HepG2 (cell line): ENCODE measurements around the gene TNRC18. TPM values are rescaled to one million over a fixed set of nuclear protein-coding genes. Genes with fewer than 3 reads are reported as not detected.

Source experiments
- ARNTL ChIP-seq: sonication (generic); formaldehyde crosslinking; IDR thresholded peaks from 2 replicates; pipeline ENCODE4 v1.4.0; 2020; ENCODE audit warnings: mild to moderate bottlenecking, missing genetic modification reagents
- BRD4 ChIP-seq: sonication (generic); formaldehyde crosslinking; IDR thresholded peaks from 2 replicates; pipeline ENCODE4 v1.4.0; 2020; ENCODE audit warnings: missing genetic modification reagents
- CBX5 ChIP-seq: sonication (generic); formaldehyde crosslinking; IDR thresholded peaks from 2 replicates; pipeline ENCODE4 v1.4.0; 2020; ENCODE audit warnings: missing genetic modification reagents, borderline replicate concordance
- CHD4 ChIP-seq: fragments of 200-600 bp; sonication (generic); IDR thresholded peaks from 2 replicates; pipeline ENCODE4 v1.7.0; 2017; ENCODE audit warnings: mild to moderate bottlenecking, low read length, borderline replicate concordance
- ETS1 ChIP-seq: sonication (generic); formaldehyde crosslinking; IDR thresholded peaks from 2 replicates; pipeline ENCODE4 v1.4.0; 2020; ENCODE audit warnings: missing genetic modification reagents
- ETV6 ChIP-seq: sonication (generic); formaldehyde crosslinking; conservative IDR thresholded peaks from 2 replicates; pipeline ENCODE4 v1.4.0; 2020; ENCODE audit warnings: missing genetic modification reagents
- KDM5B ChIP-seq: sonication (generic); formaldehyde crosslinking; IDR thresholded peaks from 2 replicates; pipeline ENCODE4 v1.4.0; 2020; ENCODE audit warnings: missing genetic modification reagents, mild to moderate bottlenecking, borderline replicate concordance
- NCOA5 ChIP-seq: sonication (generic); formaldehyde crosslinking; IDR thresholded peaks from 2 replicates; pipeline ENCODE4 v1.4.0; 2020; ENCODE audit warnings: missing genetic modification reagents
- NFKB2 ChIP-seq: sonication (generic); formaldehyde crosslinking; IDR thresholded peaks from 2 replicates; pipeline ENCODE4 v1.4.0; 2020; ENCODE audit warnings: missing genetic modification reagents, borderline replicate concordance
- RNF219 ChIP-seq: sonication (generic); formaldehyde crosslinking; IDR thresholded peaks from 2 replicates; pipeline ENCODE4 v1.5.0; 2020; ENCODE audit warnings: mild to moderate bottlenecking, missing genetic modification reagents
- SOX6 ChIP-seq, 2 experiments: fragments of 450-650 bp in 1 of 2; sonication (generic) in 1 of 2; formaldehyde crosslinking in 1 of 2; IDR thresholded peaks; 2 replicates each; pipeline versions ENCODE4 v1.4.0 to v1.6.1; 2017 to 2020; ENCODE audit warnings: antibody characterized with exemption in 1 of 2, mild to moderate bottlenecking in 1 of 2, missing genetic modification reagents in 1 of 2
- ZBTB43 ChIP-seq: sonication (generic); formaldehyde crosslinking; conservative IDR thresholded peaks from 2 replicates; pipeline ENCODE4 v1.4.0; 2020; ENCODE audit warnings: missing genetic modification reagents
- ZNF264 ChIP-seq: sonication (generic); formaldehyde crosslinking; IDR thresholded peaks from 2 replicates; pipeline ENCODE4 v1.4.0; 2020; ENCODE audit warnings: missing genetic modification reagents
- ZNF850 ChIP-seq: sonication (generic); formaldehyde crosslinking; conservative IDR thresholded peaks from 2 replicates; pipeline ENCODE4 v1.9.0; 2021; ENCODE audit warnings: mild to moderate bottlenecking, missing genetic modification reagents
- ZUFSP ChIP-seq: sonication (generic); formaldehyde crosslinking; IDR thresholded peaks from 2 replicates; pipeline ENCODE4 v1.9.0; 2021; ENCODE audit warnings: missing genetic modification reagents, mild to moderate bottlenecking, borderline replicate concordance
- polyA plus RNA-seq, 8 experiments: library from polyadenylated mRNA; depleted of rRNA in 3 of 8; stranded (reverse) in 7 of 8; unstranded in 1 of 8; fragments of >200 nt; fragmentation: Illumina TruSeq in 4 of 8; extraction: Trizol in 4 of 8; gene quantifications; 2 replicates each; pipeline versions ENCODE4 v1.2.1 to v1.2.3, GENCODE V29; 2011 to 2016; ENCODE audit warnings: low read depth in 4 of 8, missing spikeins in 1 of 8, mixed read lengths in 1 of 8; ENCODE audit not compliant: insufficient read depth in 1 of 8
- total RNA-seq, 5 experiments: library from RNA; depleted of rRNA; stranded (reverse); fragments of >200 nt; fragmentation: Illumina TruSeq; extraction: Trizol; gene quantifications; 2 replicates each; pipeline ENCODE4 v1.2.3, GENCODE V29; 2016; ENCODE audit warnings: low read depth in 1 of 5
- TF ChIP-seq, protein P1 (sequence below): sonication (generic); formaldehyde crosslinking; IDR thresholded peaks from 2 replicates; pipeline ENCODE4 v1.8.0; 2022; ENCODE audit warnings: mild to moderate bottlenecking, missing genetic modification reagents, moderate library complexity
- TF ChIP-seq, protein P2 (sequence below): sonication (generic); formaldehyde crosslinking; IDR thresholded peaks from 2 replicates; pipeline ENCODE4 v1.4.0; 2020; ENCODE audit warnings: mild to moderate bottlenecking, missing genetic modification reagents

TNRC18 gene
- total and polyA plus RNA-seq, 2 of the 13 experiments (the other 11 are each of a cell fraction or from before 2014, with no cell fraction given): 11.7 to 17.4 TPM

DNA sequence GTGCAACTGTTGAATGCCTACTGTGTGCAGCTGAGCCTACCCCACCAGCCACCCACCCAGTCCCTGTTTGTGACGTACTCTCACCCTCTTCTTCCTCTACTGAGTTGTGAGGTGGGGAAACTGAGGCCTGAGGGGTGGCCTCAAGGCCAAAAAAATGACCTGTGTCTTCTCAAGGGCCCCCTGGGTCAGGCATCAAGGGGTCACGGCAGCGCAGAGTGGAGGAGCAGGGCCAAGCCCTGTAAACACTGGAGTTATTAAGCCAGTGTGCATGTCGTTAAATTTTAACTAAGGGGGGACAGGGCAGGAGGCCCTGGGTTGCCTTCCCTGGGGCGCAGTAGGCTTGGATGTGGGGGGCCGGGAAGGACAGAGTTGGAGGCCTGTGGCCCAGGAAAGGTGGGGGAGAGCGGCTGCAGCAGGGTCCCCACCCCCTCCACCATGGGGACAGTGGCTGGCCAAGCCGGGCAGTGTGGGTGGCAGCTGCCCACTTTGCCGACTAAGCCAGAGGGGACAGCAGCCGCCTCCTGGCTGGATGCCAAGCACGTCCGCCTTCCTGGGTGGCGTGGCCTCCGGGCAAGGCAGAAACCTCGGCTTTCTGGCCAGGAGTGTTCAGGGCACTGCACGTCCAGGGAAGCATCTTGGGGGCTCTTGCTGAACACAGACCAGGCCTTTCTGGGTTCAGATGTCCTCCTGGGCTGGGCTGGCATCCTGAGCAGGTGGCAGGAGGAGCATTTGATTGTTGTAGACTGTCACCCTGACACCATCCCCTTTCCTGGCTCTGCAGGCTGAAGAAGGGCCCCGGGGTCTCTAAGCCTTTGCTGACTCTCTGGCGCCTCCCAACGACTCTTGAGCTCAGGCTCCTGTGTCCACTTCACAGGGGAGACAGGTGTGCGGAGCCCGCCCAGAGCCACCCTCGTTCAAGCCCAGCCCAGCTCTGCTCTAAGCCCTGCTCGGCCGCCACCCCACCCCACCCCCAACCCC lies 139.0 kb downstream of the TNRC18 start (continued):
- TF ChIP-seq ARNTL (CRISPR knock-in tag) (peak; percentile 73), ZBTB43 (CRISPR knock-in tag) (no peak), ZUFSP (CRISPR knock-in tag) (no peak), CHD4 (peak; percentile 91; the same call in 1 of the 2 replicates), ZNF850 (CRISPR knock-in tag) (no peak), SOX6 (IDR thresholded peaks at IDR 0.05) (no peak), SOX6 (CRISPR knock-in tag; IDR thresholded peaks at IDR 0.05) (peak; percentile 77), ETV6 (CRISPR knock-in tag) (no peak), CBX5 (no peak), ETS1 (CRISPR knock-in tag) (no peak), NFKB2 (CRISPR knock-in tag) (no peak), NCOA5 (CRISPR knock-in tag) (no peak), RNF219 (CRISPR knock-in tag) (no peak), KDM5B (CRISPR knock-in tag) (peak; percentile 50; the same call in 1 of the 2 replicates), ZNF264 (CRISPR knock-in tag) (no peak), BRD4 (CRISPR knock-in tag) (0 out of 2 replicates have a peak, but pooled peaks have one; percentile 34)
- TF ChIP-seq, protein P1, sequence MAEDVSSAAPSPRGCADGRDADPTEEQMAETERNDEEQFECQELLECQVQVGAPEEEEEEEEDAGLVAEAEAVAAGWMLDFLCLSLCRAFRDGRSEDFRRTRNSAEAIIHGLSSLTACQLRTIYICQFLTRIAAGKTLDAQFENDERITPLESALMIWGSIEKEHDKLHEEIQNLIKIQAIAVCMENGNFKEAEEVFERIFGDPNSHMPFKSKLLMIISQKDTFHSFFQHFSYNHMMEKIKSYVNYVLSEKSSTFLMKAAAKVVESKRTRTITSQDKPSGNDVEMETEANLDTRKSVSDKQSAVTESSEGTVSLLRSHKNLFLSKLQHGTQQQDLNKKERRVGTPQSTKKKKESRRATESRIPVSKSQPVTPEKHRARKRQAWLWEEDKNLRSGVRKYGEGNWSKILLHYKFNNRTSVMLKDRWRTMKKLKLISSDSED (CRISPR knock-in tag): no peak
- TF ChIP-seq, protein P2, sequence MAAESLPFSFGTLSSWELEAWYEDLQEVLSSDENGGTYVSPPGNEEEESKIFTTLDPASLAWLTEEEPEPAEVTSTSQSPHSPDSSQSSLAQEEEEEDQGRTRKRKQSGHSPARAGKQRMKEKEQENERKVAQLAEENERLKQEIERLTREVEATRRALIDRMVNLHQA (CRISPR knock-in tag): no peak
